HepG2 (cell line): ENCODE results near the gene RNF40. TPM values are rescaled to one million over a fixed set of nuclear protein-coding genes. Genes with fewer than 3 reads are reported as not detected.

Source experiments
- FLYWCH1 ChIP-seq: sonication (generic); formaldehyde crosslinking; IDR thresholded peaks from 2 replicates; pipeline ENCODE4 v1.8.1; 2023; ENCODE audit warnings: mild to moderate bottlenecking, missing genetic modification reagents
- FOXJ3 ChIP-seq: sonication (generic); formaldehyde crosslinking; IDR thresholded peaks from 2 replicates; pipeline ENCODE4 v1.4.0; 2020; ENCODE audit warnings: missing genetic modification reagents, mild to moderate bottlenecking, borderline replicate concordance
- GPN1 ChIP-seq: sonication (generic); formaldehyde crosslinking; IDR thresholded peaks from 2 replicates; pipeline ENCODE4 v1.5.1; 2020; ENCODE audit warnings: missing genetic modification reagents, borderline replicate concordance
- GZF1 ChIP-seq: sonication (generic); formaldehyde crosslinking; IDR thresholded peaks from 2 replicates; pipeline ENCODE4 v1.5.1; 2020; ENCODE audit warnings: mild to moderate bottlenecking, missing genetic modification reagents
- ISX ChIP-seq: sonication (generic); formaldehyde crosslinking; conservative IDR thresholded peaks from 2 replicates; pipeline ENCODE4 v1.5.0; 2020; ENCODE audit warnings: missing genetic modification reagents
- KIAA2018 ChIP-seq: sonication (generic); formaldehyde crosslinking; IDR thresholded peaks from 2 replicates; pipeline ENCODE4 v1.5.0; 2020; ENCODE audit warnings: mild to moderate bottlenecking, missing genetic modification reagents, borderline replicate concordance
- SIN3B ChIP-seq: fragments of 150-350 bp; IDR thresholded peaks from 2 replicates; pipeline ENCODE4 v1.6.1; 2014; ENCODE audit warnings: low read length
- TEAD2 ChIP-seq: sonication (generic); formaldehyde crosslinking; IDR thresholded peaks from 2 replicates; pipeline ENCODE4 v1.9.0; 2021; ENCODE audit warnings: missing genetic modification reagents
- USF2 ChIP-seq, 2 experiments: sonication (generic) in 1 of 2; formaldehyde crosslinking in 1 of 2; IDR thresholded peaks; 2 replicates each; pipeline versions ENCODE4 v1.5.1 to v1.6.1; 2011 to 2020; ENCODE audit warnings: borderline replicate concordance in 1 of 2, low read depth in 1 of 2, low read length in 1 of 2, mild to moderate bottlenecking in 1 of 2, missing genetic modification reagents in 1 of 2, moderate library complexity in 1 of 2
- ZNF329 ChIP-seq: sonication (generic); formaldehyde crosslinking; IDR thresholded peaks from 2 replicates; pipeline ENCODE4 v1.9.0; 2021; ENCODE audit warnings: low read depth, mild to moderate bottlenecking, missing genetic modification reagents
- ZNF547 ChIP-seq: sonication (generic); formaldehyde crosslinking; IDR thresholded peaks from 2 replicates; pipeline ENCODE4 v1.5.1; 2020; ENCODE audit warnings: mild to moderate bottlenecking, missing genetic modification reagents
- polyA plus RNA-seq, 8 experiments: library from polyadenylated mRNA; depleted of rRNA in 3 of 8; stranded (reverse) in 7 of 8; unstranded in 1 of 8; fragments of >200 nt; fragmentation: Illumina TruSeq in 4 of 8; extraction: Trizol in 4 of 8; gene quantifications; 2 replicates each; pipeline versions ENCODE4 v1.2.1 to v1.2.3, GENCODE V29; 2011 to 2016; ENCODE audit warnings: low read depth in 4 of 8, missing spikeins in 1 of 8, mixed read lengths in 1 of 8; ENCODE audit not compliant: insufficient read depth in 1 of 8
- total RNA-seq, 5 experiments: library from RNA; depleted of rRNA; stranded (reverse); fragments of >200 nt; fragmentation: Illumina TruSeq; extraction: Trizol; gene quantifications; 2 replicates each; pipeline ENCODE4 v1.2.3, GENCODE V29; 2016; ENCODE audit warnings: low read depth in 1 of 5
- TF ChIP-seq, protein P1 (sequence below): IDR thresholded peaks from 2 replicates; pipeline ENCODE4 v1.6.1; 2016; ENCODE audit warnings: mild to moderate bottlenecking, missing biosample characterization, missing genetic modification reagents
- TF ChIP-seq, protein P2 (sequence below): IDR thresholded peaks from 2 replicates; pipeline ENCODE4 v1.6.1; 2012; ENCODE audit warnings: low read length, improper control_type of control experiment

Gene RNF40
- total and polyA plus RNA-seq, 2 of the 13 experiments (the other 11 are each of a cell fraction or from before 2014, with no cell fraction given) = 84.0 to 85.6 TPM

- TF ChIP-seq USF2 (IDR thresholded peaks at IDR 0.05; ENCODE audit: low read depth, low read length) (no peak), USF2 (CRISPR knock-in tag; IDR thresholded peaks at IDR 0.05; ENCODE audit: borderline replicate concordance) (peak; percentile 41; the same call in 1 of the 2 replicates), ZNF547 (CRISPR knock-in tag) (peak; percentile 96), FOXJ3 (CRISPR knock-in tag) (peak; percentile 64; the same call in 1 of the 2 replicates), ISX (CRISPR knock-in tag) (no peak), FLYWCH1 (CRISPR knock-in tag) (no peak), GPN1 (0 out of 2 replicates have a peak, but pooled peaks have one; percentile 30), GZF1 (CRISPR knock-in tag) (no peak; the same call in 1 of the 2 replicates), KIAA2018 (CRISPR knock-in tag) (no peak; the same call in 1 of the 2 replicates), ZNF329 (CRISPR knock-in tag) (peak; percentile 79; the same call in 1 of the 2 replicates), SIN3B (peak; percentile 80), TEAD2 (CRISPR knock-in tag) (no peak)
- TF ChIP-seq, protein P1, sequence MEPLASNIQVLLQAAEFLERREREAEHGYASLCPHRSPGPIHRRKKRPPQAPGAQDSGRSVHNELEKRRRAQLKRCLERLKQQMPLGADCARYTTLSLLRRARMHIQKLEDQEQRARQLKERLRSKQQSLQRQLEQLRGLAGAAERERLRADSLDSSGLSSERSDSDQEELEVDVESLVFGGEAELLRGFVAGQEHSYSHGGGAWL (CRISPR knock-in tag) = peak; percentile 95
- TF ChIP-seq, protein P2, sequence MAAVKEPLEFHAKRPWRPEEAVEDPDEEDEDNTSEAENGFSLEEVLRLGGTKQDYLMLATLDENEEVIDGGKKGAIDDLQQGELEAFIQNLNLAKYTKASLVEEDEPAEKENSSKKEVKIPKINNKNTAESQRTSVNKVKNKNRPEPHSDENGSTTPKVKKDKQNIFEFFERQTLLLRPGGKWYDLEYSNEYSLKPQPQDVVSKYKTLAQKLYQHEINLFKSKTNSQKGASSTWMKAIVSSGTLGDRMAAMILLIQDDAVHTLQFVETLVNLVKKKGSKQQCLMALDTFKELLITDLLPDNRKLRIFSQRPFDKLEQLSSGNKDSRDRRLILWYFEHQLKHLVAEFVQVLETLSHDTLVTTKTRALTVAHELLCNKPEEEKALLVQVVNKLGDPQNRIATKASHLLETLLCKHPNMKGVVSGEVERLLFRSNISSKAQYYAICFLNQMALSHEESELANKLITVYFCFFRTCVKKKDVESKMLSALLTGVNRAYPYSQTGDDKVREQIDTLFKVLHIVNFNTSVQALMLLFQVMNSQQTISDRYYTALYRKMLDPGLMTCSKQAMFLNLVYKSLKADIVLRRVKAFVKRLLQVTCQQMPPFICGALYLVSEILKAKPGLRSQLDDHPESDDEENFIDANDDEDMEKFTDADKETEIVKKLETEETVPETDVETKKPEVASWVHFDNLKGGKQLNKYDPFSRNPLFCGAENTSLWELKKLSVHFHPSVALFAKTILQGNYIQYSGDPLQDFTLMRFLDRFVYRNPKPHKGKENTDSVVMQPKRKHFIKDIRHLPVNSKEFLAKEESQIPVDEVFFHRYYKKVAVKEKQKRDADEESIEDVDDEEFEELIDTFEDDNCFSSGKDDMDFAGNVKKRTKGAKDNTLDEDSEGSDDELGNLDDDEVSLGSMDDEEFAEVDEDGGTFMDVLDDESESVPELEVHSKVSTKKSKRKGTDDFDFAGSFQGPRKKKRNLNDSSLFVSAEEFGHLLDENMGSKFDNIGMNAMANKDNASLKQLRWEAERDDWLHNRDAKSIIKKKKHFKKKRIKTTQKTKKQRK = no peak
Observed at GRCh38 chr16:30805370-30806169, 43.4 kb downstream of the RNF40 start (continued).
